GM18508 (cell line): Measurements from ENCODE around the gene VPS26C.
A peak's percentile ranks its signal among the peaks of the same experiment; 100 is the strongest.

Experiments used
- ATAC-seq: cut with Tn5 transposase; IDR thresholded peaks from one replicate; pipeline ENCODE4 v1.9.1; 2021; ENCODE audit warnings: moderate number of reproducible peaks; ENCODE audit not compliant: insufficient read depth, unreplicated experiment

VPS26C gene

GRCh38 chr21:37207441-37208009 lies 59.6 kb downstream of the VPS26C start:
- ATAC-seq: peak; percentile 35

GRCh38 chr21:37206496-37206895 lies 60.6 kb downstream of the VPS26C start:
- no peak for ATAC-seq

GRCh38 chr21:37204580-37204979 lies 62.6 kb downstream of the VPS26C start:
- no peak for ATAC-seq

GRCh38 chr21:37202221-37203110 lies 64.7 kb downstream of the VPS26C start:
- ATAC-seq: no peak

- no peak for ATAC-seq
These were observed 66.3 kb downstream of the VPS26C start for GRCh38 chr21:37200641-37201480.

- no peak for ATAC-seq
These were observed 67.8 kb downstream of the VPS26C start for GRCh38 chr21:37199057-37199924.

- no peak for ATAC-seq
These were observed 69.4 kb downstream of the VPS26C start for GRCh38 chr21:37197746-37198145.

- no peak for ATAC-seq
These were observed 70.3 kb downstream of the VPS26C start for GRCh38 chr21:37196847-37197246.

GRCh38 chr21:37195610-37196009 lies 71.5 kb downstream of the VPS26C start:
- no peak for ATAC-seq

GRCh38 chr21:37195059-37195458 lies 72.1 kb downstream of the VPS26C start:
- ATAC-seq: no peak

GRCh38 chr21:37193676-37194075 lies 73.5 kb downstream of the VPS26C start:
- no peak for ATAC-seq

GRCh38 chr21:37193006-37193405 lies 74.1 kb downstream of the VPS26C start:
- ATAC-seq: no peak

GRCh38 chr21:37192019-37192418 lies 75.1 kb downstream of the VPS26C start:
- no peak for ATAC-seq

GRCh38 chr21:37188825-37189224 lies 78.3 kb downstream of the VPS26C start:
- ATAC-seq: no peak

- ATAC-seq: no peak
These were observed 80.2 kb downstream of the VPS26C start for GRCh38 chr21:37186983-37187382.

- no peak for ATAC-seq
These were observed 82.1 kb downstream of the VPS26C start for GRCh38 chr21:37184784-37185593.

GRCh38 chr21:37183749-37184148 lies 83.4 kb downstream of the VPS26C start:
- ATAC-seq: no peak

GRCh38 chr21:37182222-37182621 lies 84.9 kb downstream of the VPS26C start:
- ATAC-seq: no peak

GRCh38 chr21:37181059-37181458 lies 86.1 kb downstream of the VPS26C start:
- ATAC-seq: no peak
